Subcutaneous adipose tissue (tissue), 4 donors: ENCODE measurements around the gene CCNQ. TPM values are rescaled to one million over a fixed set of nuclear protein-coding genes. Genes with fewer than 3 reads are reported as not detected.

ENCODE experiments used
- total RNA-seq, 4 donors: library from RNA; depleted of rRNA; stranded (reverse); fragments of >200 nt; gene quantifications; one replicate each; pipeline ENCODE4 v1.1.0, GENCODE V29; 2016
- TF ChIP-seq, protein P1 (sequence below): fragments of 450-650 bp; IDR thresholded peaks from one replicate; pipeline ENCODE4 v1.5.1; 2016; ENCODE audit warnings: low read depth, mild to moderate bottlenecking, control low read depth, antibody characterized with exemption, moderate library complexity

The CCNQ gene
- total RNA-seq, 4 donors from 2014 or later, result 25.6 to 37.5 (median 30.6) TPM

GRCh38 chrX:153624196-153625091 lies 25.5 kb upstream of the CCNQ start:
- TF ChIP-seq, protein P1, sequence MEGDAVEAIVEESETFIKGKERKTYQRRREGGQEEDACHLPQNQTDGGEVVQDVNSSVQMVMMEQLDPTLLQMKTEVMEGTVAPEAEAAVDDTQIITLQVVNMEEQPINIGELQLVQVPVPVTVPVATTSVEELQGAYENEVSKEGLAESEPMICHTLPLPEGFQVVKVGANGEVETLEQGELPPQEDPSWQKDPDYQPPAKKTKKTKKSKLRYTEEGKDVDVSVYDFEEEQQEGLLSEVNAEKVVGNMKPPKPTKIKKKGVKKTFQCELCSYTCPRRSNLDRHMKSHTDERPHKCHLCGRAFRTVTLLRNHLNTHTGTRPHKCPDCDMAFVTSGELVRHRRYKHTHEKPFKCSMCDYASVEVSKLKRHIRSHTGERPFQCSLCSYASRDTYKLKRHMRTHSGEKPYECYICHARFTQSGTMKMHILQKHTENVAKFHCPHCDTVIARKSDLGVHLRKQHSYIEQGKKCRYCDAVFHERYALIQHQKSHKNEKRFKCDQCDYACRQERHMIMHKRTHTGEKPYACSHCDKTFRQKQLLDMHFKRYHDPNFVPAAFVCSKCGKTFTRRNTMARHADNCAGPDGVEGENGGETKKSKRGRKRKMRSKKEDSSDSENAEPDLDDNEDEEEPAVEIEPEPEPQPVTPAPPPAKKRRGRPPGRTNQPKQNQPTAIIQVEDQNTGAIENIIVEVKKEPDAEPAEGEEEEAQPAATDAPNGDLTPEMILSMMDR, result no peak

DNA sequence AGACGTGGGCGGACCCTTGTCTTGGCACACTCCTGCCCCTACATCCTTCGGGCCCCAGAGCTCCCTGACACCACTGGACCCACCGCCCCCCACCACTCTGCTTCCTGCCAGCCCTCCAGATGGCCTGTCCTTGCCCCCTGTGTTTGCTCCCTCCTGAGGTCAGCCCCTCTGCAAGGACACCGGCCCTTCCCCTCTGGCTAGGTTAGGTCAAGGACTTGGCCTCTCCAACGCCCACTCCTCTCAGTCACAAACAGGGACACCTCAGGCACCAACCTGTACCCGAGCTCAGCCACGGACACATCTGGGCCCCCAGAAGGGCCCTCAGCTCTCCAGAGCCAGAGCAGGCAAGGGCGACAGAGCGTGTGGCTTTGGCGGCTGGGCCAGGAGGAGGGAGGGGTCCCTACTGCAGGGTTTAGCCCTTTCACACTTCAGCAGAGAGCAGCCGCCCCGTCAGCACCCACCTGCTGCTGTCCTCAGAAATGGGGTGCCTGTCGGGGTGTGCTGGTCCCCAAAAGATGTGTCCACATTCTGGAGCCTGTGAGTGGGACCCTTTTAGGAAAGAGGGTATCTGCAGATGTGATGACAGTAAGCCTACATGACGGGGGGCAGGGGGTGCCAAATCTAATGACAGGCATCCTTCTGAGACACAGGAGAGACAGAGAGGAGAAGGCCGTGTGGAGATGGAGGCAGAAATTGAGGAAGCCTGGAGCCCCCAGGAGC lies 24.5 kb upstream of the CCNQ start:
- TF ChIP-seq, protein P1, result no peak

GRCh38 chrX:153622661-153623309 lies 23.8 kb upstream of the CCNQ start:
- TF ChIP-seq, protein P1, result no peak

DNA sequence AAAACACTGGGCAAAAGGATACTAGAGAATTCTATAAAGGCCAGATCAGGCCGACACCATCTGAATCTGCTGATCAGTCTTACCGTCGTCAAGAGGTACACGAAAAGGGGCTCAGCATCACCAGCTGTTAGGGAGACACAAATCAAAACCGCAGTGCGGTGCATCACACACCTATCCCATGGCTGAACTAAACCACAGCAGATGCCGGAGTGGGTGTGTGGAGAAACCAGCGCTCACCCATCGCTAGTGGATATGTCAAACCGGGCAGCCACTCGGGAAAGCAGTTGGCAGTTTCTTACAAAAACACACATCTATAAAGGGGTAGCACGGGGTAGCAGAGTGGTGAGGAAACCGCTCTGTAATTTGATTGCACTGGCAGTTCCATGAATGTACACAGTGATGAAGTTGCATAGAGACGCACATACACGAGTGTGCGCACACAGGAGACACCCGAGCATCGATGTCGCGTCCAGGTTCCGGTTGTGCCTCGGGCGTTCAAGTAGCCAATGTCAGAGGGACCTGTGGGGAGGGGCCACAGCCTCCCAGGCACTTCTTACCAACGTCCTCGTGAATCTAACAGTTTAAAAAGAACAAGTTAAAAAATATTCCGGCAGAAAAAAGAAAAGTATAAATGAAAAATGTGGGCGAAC lies 23.1 kb upstream of the CCNQ start:
- TF ChIP-seq, protein P1, result no peak

- TF ChIP-seq, protein P1, result no peak
These were observed 21.6 kb upstream of the CCNQ start for GRCh38 chrX:153620576-153620975.

DNA sequence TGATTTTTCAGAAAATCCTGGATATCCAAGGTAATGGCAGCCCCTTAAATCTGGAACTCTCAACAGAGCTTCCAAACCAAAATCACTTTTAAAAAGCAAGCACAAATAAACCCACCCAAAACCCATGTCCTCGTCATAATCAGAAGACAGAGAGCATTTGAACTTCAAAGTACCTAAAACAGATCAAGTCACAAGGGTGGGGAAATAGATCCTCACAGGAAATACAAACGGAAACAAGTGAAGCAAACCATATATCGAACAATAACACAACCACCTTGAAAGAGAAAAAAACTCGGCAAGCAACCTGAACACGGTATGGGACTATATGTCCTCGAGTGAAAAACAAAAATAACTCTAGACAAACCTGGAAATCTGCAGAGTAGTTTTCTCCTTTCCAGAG lies 15.9 kb upstream of the CCNQ start:
- TF ChIP-seq, protein P1, result no peak
